Transverse colon (tissue), 3 donors: ENCODE data around the gene ACSF3.

Experiments
- POLR2A ChIP-seq: fragments of 450-650 bp; IDR thresholded peaks from one replicate; pipeline ENCODE4 v1.6.1; 2016; ENCODE audit warnings: antibody characterized with exemption, mild to moderate bottlenecking, moderate library complexity
- POLR2AphosphoS5 ChIP-seq, 3 donors: sonication (generic); formaldehyde crosslinking; IDR thresholded peaks; one replicate each; pipeline ENCODE4 v1.6.1; 2016; ENCODE audit warnings: antibody characterized with exemption in 3 of 3

- TF ChIP-seq POLR2A, result no peak
- TF ChIP-seq POLR2AphosphoS5 (IDR thresholded peaks at IDR 0.05), result no peak
Observed at GRCh38 chr16:89140401-89140800, 46.7 kb downstream of the ACSF3 start.
